Measurements from ENCODE around the gene RBMS3. TPM values are rescaled to one million over a fixed set of nuclear protein-coding genes. Genes with fewer than 3 reads are reported as not detected.

RBMS3 gene
- total RNA-seq, 2 donors from 2014 or later = 31.7 to 45.1 TPM

DNA sequence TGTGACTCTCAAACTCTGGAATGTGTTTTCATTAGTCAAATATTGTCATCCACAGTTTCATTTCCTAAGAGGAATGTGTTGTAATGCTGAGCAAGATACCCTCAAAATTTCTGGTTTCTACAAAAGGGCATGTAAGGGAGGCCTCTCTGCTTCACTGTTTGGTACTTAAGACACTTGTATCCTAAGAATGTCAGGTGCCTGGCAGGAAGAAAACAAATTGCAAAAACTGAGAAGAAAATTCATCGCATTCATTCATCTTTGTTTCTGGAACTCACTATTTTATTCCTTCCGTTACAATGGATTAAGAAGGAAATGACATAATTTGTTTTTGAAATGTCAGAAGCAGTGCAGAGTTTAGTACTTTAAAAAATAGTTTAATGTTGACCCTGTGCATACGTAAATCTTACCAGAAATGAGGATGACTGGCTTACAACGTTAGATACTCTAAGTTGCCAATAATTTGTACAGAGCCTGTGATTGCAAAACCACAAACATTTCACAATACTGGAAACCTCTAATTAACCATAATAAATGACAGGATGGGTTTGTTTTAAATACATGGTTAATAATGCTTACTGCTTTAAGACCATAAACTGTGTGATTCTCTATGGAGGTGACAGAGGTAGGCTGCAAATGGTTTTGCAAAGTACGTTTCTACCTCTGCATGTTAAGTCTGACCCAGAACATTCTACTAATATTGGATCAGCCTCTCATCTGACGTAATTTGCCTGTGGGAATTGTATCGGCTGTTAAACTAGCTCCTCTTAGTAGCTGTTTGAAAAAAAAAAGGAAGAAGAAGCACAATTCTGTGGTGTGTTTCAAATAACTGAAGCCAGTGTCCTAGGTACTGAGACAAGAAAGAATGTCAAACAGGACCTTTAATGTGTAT is 477.8 kb downstream of the RBMS3 start:
- peak; percentile 10 for DNase-seq (ENCODE audit: low spot score)
- Histone ChIP-seq H3K9me3 (no peaks in the 10 kb centered on the region), H3K4me1 (replicated peaks) (peaks cover 12% of the 10 kb centered on the region), H3K27me3 (replicated peaks; ENCODE audit: insufficient read depth) (no peaks in the 10 kb centered on the region), H3K27ac (peak overlapping the region; percentile 54 to 73), H3K4me3 (no peak overlapping the region), H3K36me3 (no peaks in the 10 kb centered on the region)
- intact Hi-C loops (cut with DNase I) = loop anchor here (5.0 to 10.0 kb wide), 2 partner anchors 64 to 116 kb away; no protein-coding TSS in a partner anchor
- TF ChIP-seq POLR2AphosphoS5 (IDR thresholded peaks at IDR 0.05) = peak; percentile 62
- no peak for TF ChIP-seq POLR2A (IDR thresholded peaks at IDR 0.05)
- no peak for TF ChIP-seq CTCF (IDR thresholded peaks at IDR 0.05)
- WGBS = 27% methylated on average over 7 of the region's 7 CpGs

- Histone ChIP-seq H3K4me1 (replicated peaks) (peaks cover 12% of the 10 kb centered on the region), H3K27me3 (replicated peaks; ENCODE audit: insufficient read depth) (no peaks in the 10 kb centered on the region), H3K36me3 (no peaks in the 10 kb centered on the region), H3K4me3 (no peak overlapping the region), H3K9me3 (no peaks in the 10 kb centered on the region), H3K27ac (peak overlapping the region; percentile 54 to 73)
- intact Hi-C loops (cut with DNase I) = loop anchor here (2.0 to 10.0 kb wide), 4 partner anchors 65 to 477 kb away; no protein-coding TSS in a partner anchor
- DNase-seq (ENCODE audit: low spot score) = peak; percentile 27
- 33% methylated on average over 9 of the region's 9 CpGs for WGBS
- TF ChIP-seq CTCF (IDR thresholded peaks at IDR 0.05) (no peak), POLR2A (IDR thresholded peaks at IDR 0.05) (no peak), POLR2AphosphoS5 (IDR thresholded peaks at IDR 0.05) (peak; percentile 5)
Measured at GRCh38 chr3:29759411-29760225, 478.7 kb downstream of the RBMS3 start.

- Histone ChIP-seq H3K27ac (peak overlapping the region; percentile 19 to 73), H3K4me3 (no peak overlapping the region), H3K9me3 (no peaks in the 10 kb centered on the region), H3K36me3 (no peaks in the 10 kb centered on the region), H3K27me3 (replicated peaks; ENCODE audit: insufficient read depth) (no peaks in the 10 kb centered on the region), H3K4me1 (replicated peaks) (peaks cover 12% of the 10 kb centered on the region)
- DNase-seq (ENCODE audit: low spot score) = no peak
- intact Hi-C loops (cut with DNase I) = loop anchor here (2.0 to 5.0 kb wide), 2 partner anchors 233 to 477 kb away; no protein-coding TSS in a partner anchor
- TF ChIP-seq CTCF (IDR thresholded peaks at IDR 0.05) (no peak), POLR2A (IDR thresholded peaks at IDR 0.05) (no peak)
Measured at GRCh38 chr3:29760226-29760685, 479.4 kb downstream of the RBMS3 start.

DNA sequence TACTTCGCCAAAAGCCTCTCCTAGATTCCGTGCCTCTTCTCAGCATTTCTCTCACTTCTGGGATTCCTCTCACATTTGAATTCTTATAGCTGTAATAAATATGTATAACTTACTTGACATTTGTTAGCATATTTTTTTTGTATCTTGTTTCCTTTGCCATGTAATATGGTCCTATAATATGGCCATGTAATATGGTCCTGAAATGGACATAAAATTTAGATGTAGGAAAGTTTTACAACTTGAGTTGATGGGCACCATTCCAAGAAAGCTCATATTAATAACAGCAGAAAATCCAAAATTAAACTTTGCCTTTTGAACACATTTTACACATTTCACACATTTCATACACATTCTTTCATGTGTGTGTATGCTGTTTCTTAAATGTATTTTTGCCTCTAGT is 480.6 kb downstream of the RBMS3 start:
- Histone ChIP-seq H3K4me3 (no peak overlapping the region), H3K27me3 (replicated peaks; ENCODE audit: insufficient read depth) (no peaks in the 10 kb centered on the region), H3K36me3 (no peaks in the 10 kb centered on the region), H3K9me3 (no peaks in the 10 kb centered on the region), H3K4me1 (replicated peaks) (peaks cover 12% of the 10 kb centered on the region), H3K27ac (peak overlapping the region in 1 of 2 donors; percentile 7)
- 80% methylated on average over 2 of the region's 2 CpGs for WGBS
- no peak for TF ChIP-seq CTCF (IDR thresholded peaks at IDR 0.05)
- TF ChIP-seq POLR2AphosphoS5 (IDR thresholded peaks at IDR 0.05) = no peak
- no peak for TF ChIP-seq POLR2A (IDR thresholded peaks at IDR 0.05)
- no peak for DNase-seq (ENCODE audit: low spot score)
- intact Hi-C loops (cut with DNase I) = loop anchor here (2.0 to 5.0 kb wide), 2 partner anchors 234 to 479 kb away; no protein-coding TSS in a partner anchor
